ENCODE results near the gene GLI1. TPM values are rescaled to one million over a fixed set of nuclear protein-coding genes. Genes with fewer than 3 reads are reported as not detected.

Gene GLI1
- total and polyA plus RNA-seq, 2 of the 13 experiments (the other 11 are each of a cell fraction or from before 2014, with no cell fraction given), result 0.09 to 0.20 TPM

DNA sequence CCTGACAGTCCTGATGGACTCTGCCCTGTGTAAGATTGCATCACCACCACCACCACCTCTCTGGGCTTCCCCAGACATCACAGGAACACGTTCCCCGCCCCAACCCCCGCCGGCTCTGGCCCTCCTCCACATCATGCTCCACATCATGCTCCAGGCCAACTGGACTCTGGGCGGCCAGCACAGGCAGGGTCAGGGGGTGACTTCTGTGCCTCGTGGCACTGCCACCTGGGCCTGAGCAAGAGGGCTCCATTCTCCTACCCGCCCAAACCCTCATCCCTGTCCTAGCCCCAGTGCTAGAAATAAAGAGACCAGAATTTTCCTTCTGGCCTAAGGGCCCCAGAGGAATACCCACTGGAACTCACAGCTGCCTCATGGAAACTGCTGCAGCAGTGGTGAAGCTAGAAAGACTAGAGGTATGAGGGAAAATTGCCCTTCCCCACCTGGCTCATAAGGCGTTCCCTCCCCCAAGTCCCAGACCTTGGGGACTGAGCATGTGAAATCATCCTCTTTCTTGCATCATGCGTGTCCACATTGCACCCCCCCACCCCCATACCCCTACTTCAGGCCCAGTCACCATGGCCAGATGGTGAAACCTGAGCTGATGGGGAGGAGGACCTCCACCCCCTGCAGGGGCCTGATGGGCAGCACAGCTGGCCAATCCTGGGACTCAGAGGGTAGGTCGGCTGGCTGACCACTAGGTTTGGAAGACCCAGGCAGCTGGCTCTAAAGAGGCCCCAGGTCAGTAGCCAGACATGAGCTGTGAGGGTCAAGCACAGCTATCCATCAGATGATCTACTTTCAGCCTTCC is 4.8 kb upstream of the GLI1 start, which contains the start of gene INHBE (continued):
- TF ChIP-seq KDM6A (CRISPR knock-in tag; IDR thresholded peaks at IDR 0.05; ENCODE audit: low read depth), result peak; percentile 81
- no peak for TF ChIP-seq ZNF503 (CRISPR knock-in tag; IDR thresholded peaks at IDR 0.05)
- no peak for TF ChIP-seq CCDC6 (CRISPR knock-in tag; IDR thresholded peaks at IDR 0.05)
- TF ChIP-seq ZNF280D (CRISPR knock-in tag; IDR thresholded peaks at IDR 0.05), result 0 out of 2 replicates have a peak, but pooled peaks have one; percentile 42
- peak; percentile 86 for TF ChIP-seq NFYB (CRISPR knock-in tag; IDR thresholded peaks at IDR 0.05)
- no peak for TF ChIP-seq SRSF1 (optimal IDR thresholded peaks at IDR 0.05; ENCODE audit: low read depth, low read length)
- TF ChIP-seq MAF1 (CRISPR knock-in tag; IDR thresholded peaks at IDR 0.05; ENCODE audit: borderline replicate concordance), result no peak
- no peak for TF ChIP-seq REXO4 (CRISPR knock-in tag; IDR thresholded peaks at IDR 0.05; ENCODE audit: borderline replicate concordance)
- TF ChIP-seq SALL2 (CRISPR knock-in tag; IDR thresholded peaks at IDR 0.05), result no peak; the same call in 1 of the 2 replicates
- TF ChIP-seq ZNF44 (CRISPR knock-in tag; IDR thresholded peaks at IDR 0.05), result no peak
- peak; percentile 47; the same call in 1 of the 2 replicates for TF ChIP-seq GMEB1 (CRISPR knock-in tag; IDR thresholded peaks at IDR 0.05; ENCODE audit: borderline replicate concordance)
- TF ChIP-seq ARID3A (IDR thresholded peaks at IDR 0.05; ENCODE audit: low read depth, low read length), result no peak
- no peak for TF ChIP-seq AGO1 (IDR thresholded peaks at IDR 0.05; ENCODE audit: low read depth, low read length, poor library complexity, severe bottlenecking)
- peak; percentile 64; the same call in 1 of the 2 replicates for TF ChIP-seq ARNT2 (CRISPR knock-in tag; IDR thresholded peaks at IDR 0.05; ENCODE audit: low read depth)
- TF ChIP-seq, protein P1, sequence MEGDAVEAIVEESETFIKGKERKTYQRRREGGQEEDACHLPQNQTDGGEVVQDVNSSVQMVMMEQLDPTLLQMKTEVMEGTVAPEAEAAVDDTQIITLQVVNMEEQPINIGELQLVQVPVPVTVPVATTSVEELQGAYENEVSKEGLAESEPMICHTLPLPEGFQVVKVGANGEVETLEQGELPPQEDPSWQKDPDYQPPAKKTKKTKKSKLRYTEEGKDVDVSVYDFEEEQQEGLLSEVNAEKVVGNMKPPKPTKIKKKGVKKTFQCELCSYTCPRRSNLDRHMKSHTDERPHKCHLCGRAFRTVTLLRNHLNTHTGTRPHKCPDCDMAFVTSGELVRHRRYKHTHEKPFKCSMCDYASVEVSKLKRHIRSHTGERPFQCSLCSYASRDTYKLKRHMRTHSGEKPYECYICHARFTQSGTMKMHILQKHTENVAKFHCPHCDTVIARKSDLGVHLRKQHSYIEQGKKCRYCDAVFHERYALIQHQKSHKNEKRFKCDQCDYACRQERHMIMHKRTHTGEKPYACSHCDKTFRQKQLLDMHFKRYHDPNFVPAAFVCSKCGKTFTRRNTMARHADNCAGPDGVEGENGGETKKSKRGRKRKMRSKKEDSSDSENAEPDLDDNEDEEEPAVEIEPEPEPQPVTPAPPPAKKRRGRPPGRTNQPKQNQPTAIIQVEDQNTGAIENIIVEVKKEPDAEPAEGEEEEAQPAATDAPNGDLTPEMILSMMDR (CRISPR knock-in tag; IDR thresholded peaks at IDR 0.05), result peak; percentile 23
- TF ChIP-seq ZNF326 (CRISPR knock-in tag; IDR thresholded peaks at IDR 0.05; ENCODE audit: borderline replicate concordance), result no peak
- TF ChIP-seq ZNF343 (CRISPR knock-in tag; IDR thresholded peaks at IDR 0.05), result peak; percentile 65; the same call in 1 of the 2 replicates
- no peak for TF ChIP-seq CHCHD3 (CRISPR knock-in tag; IDR thresholded peaks at IDR 0.05)

Measured in HepG2 (cell line).